ENCODE results near the gene TREML2. TPM values are rescaled to one million over a fixed set of nuclear protein-coding genes. Genes with fewer than 3 reads are reported as not detected.
"Not testable (repeated sequence)": the region's sequence is repeated elsewhere in the genome, so short reads cannot be mapped to it uniquely, and the experiment has no call there.

Gene TREML2, protein sequence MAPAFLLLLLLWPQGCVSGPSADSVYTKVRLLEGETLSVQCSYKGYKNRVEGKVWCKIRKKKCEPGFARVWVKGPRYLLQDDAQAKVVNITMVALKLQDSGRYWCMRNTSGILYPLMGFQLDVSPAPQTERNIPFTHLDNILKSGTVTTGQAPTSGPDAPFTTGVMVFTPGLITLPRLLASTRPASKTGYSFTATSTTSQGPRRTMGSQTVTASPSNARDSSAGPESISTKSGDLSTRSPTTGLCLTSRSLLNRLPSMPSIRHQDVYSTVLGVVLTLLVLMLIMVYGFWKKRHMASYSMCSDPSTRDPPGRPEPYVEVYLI
- total RNA-seq, result not detected

DNA sequence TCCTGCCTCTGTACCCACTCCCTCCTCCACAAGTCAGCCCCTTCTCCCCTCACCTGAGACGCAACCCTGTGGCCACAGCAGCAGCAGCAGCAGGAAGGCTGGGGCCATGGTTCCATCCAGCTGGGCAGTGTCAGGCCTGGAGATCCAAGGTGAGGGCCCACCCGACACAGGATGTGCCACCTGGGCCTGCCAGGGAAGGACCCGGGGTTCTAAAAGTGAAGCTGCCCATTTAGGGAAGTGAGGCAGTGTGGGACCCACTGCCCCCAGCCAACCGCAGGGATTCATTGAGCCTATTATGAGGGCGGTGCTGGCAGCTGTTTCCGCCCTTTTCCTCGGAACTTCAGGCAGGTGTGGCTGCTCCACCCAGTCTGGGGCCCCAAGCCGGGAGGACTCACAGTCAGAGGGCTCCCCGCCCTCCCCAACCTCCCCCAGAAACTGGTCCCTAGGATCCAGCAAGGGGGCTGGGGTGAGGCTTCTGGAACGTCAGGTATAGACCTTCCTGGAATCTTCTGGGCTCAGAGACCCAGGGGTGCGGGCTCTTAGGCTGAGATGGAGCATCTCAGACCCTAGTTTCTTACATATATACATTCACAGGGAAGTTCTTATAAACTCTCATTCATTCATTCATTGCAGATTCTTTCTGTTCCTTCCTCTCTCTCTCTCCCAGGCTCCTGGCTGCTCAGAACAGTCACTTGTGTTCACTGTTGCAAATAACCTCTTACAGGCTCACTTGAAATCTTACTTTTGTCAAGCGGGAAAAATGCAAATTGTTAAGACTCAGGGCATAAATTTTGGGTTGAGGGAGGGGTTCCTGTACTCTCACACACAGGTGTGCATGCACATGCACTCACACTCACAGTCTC, at the start of gene TREML2:
TSS of gene TREML2 (minus strand) at position 249 of the 863 bp plus-strand sequence. CDS start at position 108, 141 bp downstream.
- Histone ChIP-seq H3K27ac (peak within 1 kb of the TSS in 2 of 4 donors; percentile 16 to 50), H3K36me3 (replicated peaks in 1 of 2; ENCODE audit: insufficient read depth in 1 of 2, low read depth in 2 of 2) (no peaks in the 10 kb centered on the region), H3K4me1 (no peaks in the 10 kb centered on the region), H3K9me3 (no peaks in the 10 kb centered on the region), H3K4me3 (no peak within 1 kb of the TSS), H3K27me3 (no peaks in the 10 kb centered on the region)
- intact Hi-C loops (cut with DNase I), result no loop called here
- DNase-seq, result peak in 1 of 4 donors; percentile 10
- ATAC-seq, result no peak
- no peak for TF ChIP-seq POLR2A (IDR thresholded peaks at IDR 0.05)
- TF ChIP-seq, protein P1, sequence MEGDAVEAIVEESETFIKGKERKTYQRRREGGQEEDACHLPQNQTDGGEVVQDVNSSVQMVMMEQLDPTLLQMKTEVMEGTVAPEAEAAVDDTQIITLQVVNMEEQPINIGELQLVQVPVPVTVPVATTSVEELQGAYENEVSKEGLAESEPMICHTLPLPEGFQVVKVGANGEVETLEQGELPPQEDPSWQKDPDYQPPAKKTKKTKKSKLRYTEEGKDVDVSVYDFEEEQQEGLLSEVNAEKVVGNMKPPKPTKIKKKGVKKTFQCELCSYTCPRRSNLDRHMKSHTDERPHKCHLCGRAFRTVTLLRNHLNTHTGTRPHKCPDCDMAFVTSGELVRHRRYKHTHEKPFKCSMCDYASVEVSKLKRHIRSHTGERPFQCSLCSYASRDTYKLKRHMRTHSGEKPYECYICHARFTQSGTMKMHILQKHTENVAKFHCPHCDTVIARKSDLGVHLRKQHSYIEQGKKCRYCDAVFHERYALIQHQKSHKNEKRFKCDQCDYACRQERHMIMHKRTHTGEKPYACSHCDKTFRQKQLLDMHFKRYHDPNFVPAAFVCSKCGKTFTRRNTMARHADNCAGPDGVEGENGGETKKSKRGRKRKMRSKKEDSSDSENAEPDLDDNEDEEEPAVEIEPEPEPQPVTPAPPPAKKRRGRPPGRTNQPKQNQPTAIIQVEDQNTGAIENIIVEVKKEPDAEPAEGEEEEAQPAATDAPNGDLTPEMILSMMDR (IDR thresholded peaks at IDR 0.05), result no peak
- 54 to 77% methylated on average over 9 to 12 of the region's 12 CpGs for WGBS, 2 donors

DNA sequence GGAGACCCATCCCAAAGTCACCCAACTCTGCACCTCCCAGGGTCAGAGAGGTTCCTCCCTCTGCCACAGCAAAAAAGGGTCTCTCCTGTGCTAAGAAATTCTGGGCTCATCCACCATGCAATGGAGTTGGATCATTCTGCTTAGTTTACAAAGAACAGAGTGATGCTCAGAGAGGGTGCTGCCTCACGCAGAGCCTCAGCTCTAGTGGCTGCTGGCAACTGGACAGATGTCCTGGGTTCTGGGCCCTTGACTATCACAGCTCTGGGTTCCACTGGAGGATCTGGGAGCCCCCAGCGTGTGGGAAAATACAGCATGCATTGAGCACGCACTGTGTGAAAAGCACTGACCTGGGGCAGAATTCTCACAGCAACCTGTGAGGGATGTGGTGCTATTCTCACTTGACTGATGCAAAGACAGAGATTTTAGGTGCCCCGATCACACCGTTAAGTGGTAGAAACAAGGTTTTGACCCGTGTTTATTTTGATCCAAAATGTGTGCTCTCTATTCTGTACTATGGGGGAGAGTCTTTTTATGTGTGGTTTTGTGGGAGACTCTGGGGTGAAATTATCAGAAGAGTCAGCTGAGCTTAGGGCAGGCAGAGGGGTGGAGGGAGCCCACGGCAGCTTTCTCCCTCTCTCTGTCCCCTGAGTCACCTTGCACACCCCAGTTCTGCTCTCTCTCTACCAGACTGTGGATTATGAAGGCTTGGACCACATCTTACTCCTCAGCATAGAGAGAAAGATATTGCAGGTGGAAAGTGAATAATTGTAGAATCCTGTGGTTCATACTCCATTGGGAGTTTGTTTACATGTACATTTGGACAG, 47.1 kb upstream of the TREML2 start:
- Histone ChIP-seq H3K4me3 (no peak overlapping the region), H3K27ac (no peak overlapping the region), H3K4me1 (no peaks in the 10 kb centered on the region), H3K36me3 (replicated peaks in 1 of 2; ENCODE audit: insufficient read depth in 1 of 2, low read depth in 2 of 2) (no peaks in the 10 kb centered on the region), H3K9me3 (no peaks in the 10 kb centered on the region), H3K27me3 (no peaks in the 10 kb centered on the region)
- WGBS, 2 donors, result 64 to 72% methylated on average over 5 to 7 of the region's 7 CpGs
- DNase-seq (no peak), ATAC-seq (no peak)
- no peak for TF ChIP-seq POLR2A (IDR thresholded peaks at IDR 0.05)
- TF ChIP-seq, protein P1 (IDR thresholded peaks at IDR 0.05), result no peak
- intact Hi-C loops (cut with DNase I), result no loop called here

DNA sequence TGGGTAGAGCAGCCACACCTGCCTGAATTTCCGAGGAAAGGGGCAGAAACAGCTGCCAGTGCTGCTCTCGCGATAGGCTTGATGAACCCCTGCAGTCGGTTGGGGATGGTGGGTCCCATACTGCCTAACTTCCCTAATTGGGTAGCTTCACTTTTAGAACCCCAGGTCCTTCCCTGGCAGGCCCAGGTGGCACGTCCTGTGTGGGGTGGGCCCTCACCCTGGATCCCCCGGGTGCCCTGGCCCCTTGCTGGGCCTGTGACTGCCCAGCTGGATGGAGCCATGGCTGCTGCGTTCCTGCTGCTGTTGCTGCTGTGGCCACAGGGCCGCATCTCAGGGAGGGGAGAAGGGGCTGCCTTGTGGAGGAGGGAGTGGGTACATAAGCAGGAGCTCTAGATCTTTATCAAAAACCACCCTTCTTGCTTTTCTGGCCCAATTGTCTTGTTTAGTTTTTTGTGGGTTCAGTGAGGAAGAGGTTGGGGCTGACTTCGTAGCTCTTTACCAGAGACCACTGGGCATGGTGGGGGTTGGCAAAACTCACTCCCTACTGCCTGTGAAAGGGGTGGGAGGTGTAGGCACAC, 46.4 kb upstream of the TREML2 start:
- ATAC-seq, result no peak
- TF ChIP-seq POLR2A (IDR thresholded peaks at IDR 0.05), result no peak
- TF ChIP-seq, protein P1 (IDR thresholded peaks at IDR 0.05), result no peak
- Histone ChIP-seq H3K36me3 (replicated peaks in 1 of 2; ENCODE audit: insufficient read depth in 1 of 2, low read depth in 2 of 2) (no peaks in the 10 kb centered on the region), H3K27me3 (no peaks in the 10 kb centered on the region), H3K4me3 (no peak overlapping the region), H3K27ac (no peak overlapping the region), H3K9me3 (no peaks in the 10 kb centered on the region), H3K4me1 (no peaks in the 10 kb centered on the region)
- DNase-seq, result no peak
- intact Hi-C loops (cut with DNase I), result no loop called here
- 62 to 78% methylated on average over 5 to 9 of the region's 9 CpGs for WGBS, 2 donors

DNA sequence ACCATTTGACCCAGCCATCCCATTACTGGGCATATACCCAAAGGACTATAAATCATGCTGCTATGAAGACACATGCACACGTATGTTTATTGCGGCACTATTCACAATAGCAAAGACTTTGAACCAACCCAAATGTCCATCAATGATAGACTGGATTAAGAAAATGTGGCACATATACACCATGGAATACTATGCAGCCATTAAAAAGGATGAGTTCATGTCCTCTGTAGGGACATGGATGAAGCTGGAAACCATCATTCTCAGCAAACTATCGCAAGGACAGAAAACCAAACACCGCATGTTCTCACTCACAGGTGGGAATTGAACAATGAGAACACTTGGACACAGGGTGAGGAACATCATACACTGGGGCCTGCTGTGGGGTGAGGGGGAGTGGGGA, 45.6 kb upstream of the TREML2 start:
- intact Hi-C loops (cut with DNase I); H3K27ac ChIP-seq; DNase-seq: not testable (repeated sequence)

More for the DNA sequence above, 45.6 kb upstream of the TREML2 start:
- not testable (repeated sequence) for H3K27me3 ChIP-seq; ATAC-seq; H3K4me1 ChIP-seq; H3K4me3 ChIP-seq; H3K36me3 ChIP-seq (replicated peaks in 1 of 2; ENCODE audit: insufficient read depth in 1 of 2, low read depth in 2 of 2); H3K9me3 ChIP-seq
- 94 to 96% methylated on average over 4 of the region's 4 CpGs for WGBS, 2 donors
